Measurements from ENCODE around the gene PRR15.

The PRR15 gene

GRCh38 chr7:29611941-29612544, 48.4 kb downstream of the PRR15 start:
- no peak for DNase-seq

- DNase-seq: no peak
Observed at GRCh38 chr7:29612596-29612995, 49.0 kb downstream of the PRR15 start.

- DNase-seq: no peak
Observed at GRCh38 chr7:29613100-29613499, 49.5 kb downstream of the PRR15 start.

- no peak for DNase-seq
Observed at GRCh38 chr7:29614229-29614628, 50.6 kb downstream of the PRR15 start.
